ENCODE measurements around the gene CATSPERZ.

Gene CATSPERZ, protein sequence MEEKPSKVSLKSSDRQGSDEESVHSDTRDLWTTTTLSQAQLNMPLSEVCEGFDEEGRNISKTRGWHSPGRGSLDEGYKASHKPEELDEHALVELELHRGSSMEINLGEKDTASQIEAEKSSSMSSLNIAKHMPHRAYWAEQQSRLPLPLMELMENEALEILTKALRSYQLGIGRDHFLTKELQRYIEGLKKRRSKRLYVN

DNA sequence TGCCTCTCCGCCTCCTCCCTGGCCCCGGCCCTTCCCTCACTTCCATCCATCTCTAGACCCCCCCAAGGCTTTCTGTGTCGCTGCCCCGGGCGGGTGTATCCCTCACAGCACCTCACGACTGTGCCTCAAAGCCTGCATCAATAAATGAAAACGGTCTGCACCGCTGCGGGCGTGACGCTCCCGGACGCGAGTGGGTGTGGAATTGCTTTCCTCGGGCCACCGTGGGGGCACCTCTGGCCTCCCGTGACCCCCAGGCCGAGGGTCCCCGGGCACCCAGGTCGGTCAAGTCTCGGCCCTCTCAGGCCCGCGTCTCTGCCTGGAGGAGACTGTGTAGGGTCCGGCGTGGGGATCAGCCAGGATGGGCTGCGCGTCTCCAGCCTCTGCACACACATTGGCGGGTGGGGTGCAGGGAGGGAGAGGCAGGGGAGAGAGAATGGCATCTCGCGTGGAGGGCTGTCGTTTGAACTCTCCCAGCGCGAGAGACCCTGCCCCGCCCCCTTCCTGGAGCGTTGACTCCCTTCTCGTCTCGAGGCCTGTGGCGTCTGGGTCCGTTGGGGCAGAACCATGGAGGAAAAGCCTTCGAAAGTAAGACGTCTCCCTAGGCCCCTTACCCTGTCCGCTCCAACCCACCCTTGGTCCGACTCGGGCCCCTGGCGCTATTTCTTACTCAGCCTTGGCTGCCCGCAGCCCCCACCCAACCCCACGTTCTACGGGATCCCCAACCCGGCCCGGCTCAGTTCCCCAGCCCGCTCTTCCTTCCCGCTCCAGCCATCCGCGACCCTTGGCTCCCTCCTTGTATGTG, at the start of gene CATSPERZ:
TSS of gene CATSPERZ (plus strand) at position 512 of the 802 bp plus-strand sequence. CDS start at position 565, 53 bp downstream.
- H3K9me3 Mint-ChIP-seq = no peaks in the 10 kb centered on the region

GRCh38 chr11:64250415-64251015, 49.6 kb upstream of the CATSPERZ start:
- Mint-ChIP-seq H3K36me3 (no peaks in the 10 kb centered on the region), H3K27ac (no peak overlapping the region), H3K4me1 (peaks cover 17% of the 10 kb centered on the region), H3K4me3 (peak overlapping the region; percentile 82), H3K9me3 (no peaks in the 10 kb centered on the region), H3K27me3 (no peaks in the 10 kb centered on the region)
- ATAC-seq (ENCODE audit: low read depth) = no peak
- no peak for DNase-seq (ENCODE audit: low spot score in 2 of 2)

More for the DNA sequence above, at the start of gene CATSPERZ:
- no peak for ATAC-seq (ENCODE audit: low read depth)
- Mint-ChIP-seq H3K27ac (peak within 1 kb of the TSS; percentile 87), H3K27me3 (peaks cover 25% of the 10 kb centered on the region), H3K4me1 (peaks cover 24% of the 10 kb centered on the region), H3K36me3 (no peaks in the 10 kb centered on the region), H3K4me3 (peak within 1 kb of the TSS; percentile 75)
- no peak for DNase-seq (ENCODE audit: low spot score in 2 of 2)

DNA sequence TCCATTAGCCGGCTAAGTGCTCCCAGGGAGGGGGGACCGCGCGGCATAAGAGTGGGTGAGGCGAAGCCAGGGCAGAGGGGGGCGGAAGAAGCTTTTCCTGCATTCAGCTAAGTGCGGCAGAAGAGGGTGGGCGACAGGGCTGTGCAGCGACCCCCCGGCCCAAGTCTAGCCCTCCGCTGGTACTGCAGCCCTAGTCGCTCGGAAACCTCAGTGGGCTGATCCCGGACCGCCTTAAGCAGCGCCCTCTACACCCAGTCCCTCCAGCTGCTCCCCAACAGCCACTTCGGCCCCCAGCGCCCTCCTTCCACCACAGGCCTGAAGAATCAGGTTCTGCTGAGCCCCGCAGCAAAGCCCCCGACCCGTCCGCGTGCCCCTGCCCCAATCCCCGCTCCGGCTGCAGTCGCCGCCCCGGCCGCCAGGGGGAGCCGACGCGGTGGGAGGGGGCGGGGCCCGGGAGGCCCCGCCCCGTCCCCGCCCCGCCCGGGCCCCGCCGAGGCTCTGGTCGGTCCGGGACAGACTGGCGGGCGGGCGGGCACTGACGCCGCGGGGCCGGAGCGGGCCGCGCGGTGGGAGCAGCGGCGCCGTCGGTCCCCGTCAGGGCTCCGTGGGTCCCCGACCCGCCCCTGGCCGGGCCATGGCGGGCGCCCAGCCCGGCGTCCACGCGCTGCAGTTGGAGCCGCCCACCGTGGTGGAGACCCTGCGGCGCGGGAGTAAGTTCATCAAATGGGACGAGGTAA, 49.0 kb upstream of the CATSPERZ start, which contains the start of gene PLCB3:
TSS of gene PLCB3 (plus strand) at position 515 of the 737 bp plus-strand sequence. CDS start at position 635, 120 bp downstream.
- peaks cover 12% of the 10 kb centered on the region for H3K4me1 Mint-ChIP-seq
- H3K9me3 Mint-ChIP-seq = no peaks in the 10 kb centered on the region
- peak within 1 kb of the TSS; percentile 78 for H3K27ac Mint-ChIP-seq
- DNase-seq (ENCODE audit: low spot score in 2 of 2) = peak; percentile 65 to 74
- H3K27me3 Mint-ChIP-seq = no peaks in the 10 kb centered on the region
- peak within 1 kb of the TSS; percentile 89 for H3K4me3 Mint-ChIP-seq
- peak; percentile 57 for ATAC-seq (ENCODE audit: low read depth)
- no peaks in the 10 kb centered on the region for H3K36me3 Mint-ChIP-seq

- Mint-ChIP-seq H3K36me3 (no peaks in the 10 kb centered on the region), H3K27me3 (no peaks in the 10 kb centered on the region), H3K27ac (no peak overlapping the region), H3K4me3 (peak overlapping the region; percentile 89), H3K9me3 (no peaks in the 10 kb centered on the region), H3K4me1 (peaks cover 12% of the 10 kb centered on the region)
- DNase-seq (ENCODE audit: low spot score in 2 of 2) = no peak
- ATAC-seq (ENCODE audit: low read depth) = no peak
Measured at GRCh38 chr11:64251753-64252002, 48.5 kb upstream of the CATSPERZ start.

- Mint-ChIP-seq H3K4me3 (peak overlapping the region; percentile 89), H3K27ac (peak overlapping the region; percentile 78), H3K9me3 (no peaks in the 10 kb centered on the region), H3K27me3 (no peaks in the 10 kb centered on the region), H3K4me1 (peaks cover 12% of the 10 kb centered on the region), H3K36me3 (no peaks in the 10 kb centered on the region)
- DNase-seq (ENCODE audit: low spot score in 2 of 2) (no peak), ATAC-seq (ENCODE audit: low read depth) (no peak)
Measured at GRCh38 chr11:64252003-64252872, 47.9 kb upstream of the CATSPERZ start.

GRCh38 chr11:64253043-64253442, 47.1 kb upstream of the CATSPERZ start:
- Mint-ChIP-seq H3K4me3 (no peak overlapping the region), H3K27me3 (no peaks in the 10 kb centered on the region), H3K9me3 (no peaks in the 10 kb centered on the region), H3K36me3 (peaks cover 3% of the 10 kb centered on the region), H3K4me1 (peaks cover 10% of the 10 kb centered on the region), H3K27ac (no peak overlapping the region)
- DNase-seq (ENCODE audit: low spot score in 2 of 2) (no peak), ATAC-seq (ENCODE audit: low read depth) (no peak)

DNA sequence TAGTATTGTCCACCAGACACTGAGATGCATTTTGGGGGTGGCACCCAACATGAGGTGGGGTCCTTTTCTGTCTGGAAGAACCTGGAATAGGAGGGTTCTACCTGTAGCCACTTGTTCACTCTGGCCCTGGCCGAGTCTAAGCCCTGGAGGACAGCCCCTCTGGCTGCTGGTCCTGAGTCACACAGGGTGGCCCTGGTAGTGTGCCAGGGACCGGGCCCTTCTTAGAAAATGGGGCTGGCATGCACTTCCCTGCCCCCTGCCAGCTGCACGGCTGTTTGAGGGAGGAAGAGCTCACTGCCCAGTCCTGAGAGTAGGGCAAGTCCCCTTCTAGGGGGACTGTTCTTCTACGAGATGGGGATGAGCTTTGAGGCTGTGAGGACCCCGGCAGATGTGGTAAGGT, 46.7 kb upstream of the CATSPERZ start:
- Mint-ChIP-seq H3K4me1 (peaks cover 10% of the 10 kb centered on the region), H3K27me3 (no peaks in the 10 kb centered on the region), H3K4me3 (no peak overlapping the region), H3K36me3 (peaks cover 3% of the 10 kb centered on the region), H3K9me3 (no peaks in the 10 kb centered on the region), H3K27ac (no peak overlapping the region)
- DNase-seq (ENCODE audit: low spot score in 2 of 2) (no peak), ATAC-seq (ENCODE audit: low read depth) (no peak)

- peaks cover 4% of the 10 kb centered on the region for H3K36me3 Mint-ChIP-seq
- no peak for ATAC-seq (ENCODE audit: low read depth)
Measured at GRCh38 chr11:64254326-64254725, 45.8 kb upstream of the CATSPERZ start.

DNA sequence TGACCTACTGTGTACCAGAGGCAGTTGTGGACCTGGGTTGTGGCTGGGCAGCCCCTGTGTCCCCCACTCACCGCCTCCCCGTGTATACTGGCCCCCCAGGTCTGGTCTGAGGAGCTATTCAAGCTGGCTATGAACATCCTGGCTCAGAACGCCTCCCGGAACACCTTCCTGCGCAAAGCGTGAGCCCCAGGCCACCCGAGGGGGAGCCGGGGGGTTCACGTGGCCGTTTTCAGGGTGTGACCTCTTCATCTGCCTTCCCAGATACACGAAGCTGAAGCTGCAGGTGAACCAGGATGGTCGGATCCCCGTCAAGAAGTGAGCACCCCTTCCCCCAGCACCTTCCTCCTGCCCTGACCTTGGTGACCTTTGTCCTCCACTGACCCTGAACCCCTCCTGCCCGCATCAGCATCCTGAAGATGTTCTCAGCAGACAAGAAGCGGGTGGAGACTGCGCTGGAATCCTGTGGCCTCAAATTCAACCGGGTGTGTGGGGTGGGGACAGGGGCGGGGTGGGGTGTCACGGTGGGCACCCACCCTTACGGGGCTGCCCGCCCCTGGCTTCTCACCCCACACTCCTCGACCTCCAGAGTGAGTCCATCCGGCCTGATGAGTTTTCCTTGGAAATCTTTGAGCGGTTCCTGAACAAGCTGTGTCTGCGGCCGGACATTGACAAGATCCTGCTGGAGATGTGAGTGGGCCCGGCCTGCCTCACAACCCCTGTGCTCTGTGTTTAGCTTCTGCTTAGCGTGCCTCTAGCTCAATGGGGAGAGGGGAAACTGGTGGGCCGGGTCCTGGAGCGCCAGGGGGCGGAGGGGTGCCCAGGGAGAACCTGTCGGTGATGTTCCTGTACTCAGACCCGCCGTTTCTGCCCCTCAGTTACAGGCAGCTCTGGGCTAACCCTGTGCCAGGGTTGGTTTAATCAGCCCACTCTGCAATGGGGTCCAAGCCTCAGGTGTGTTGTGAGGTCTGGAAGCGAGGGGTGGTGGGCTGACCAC, 44.7 kb upstream of the CATSPERZ start:
- no peaks in the 10 kb centered on the region for H3K27me3 Mint-ChIP-seq
- H3K4me3 Mint-ChIP-seq = no peak overlapping the region
- ATAC-seq (ENCODE audit: low read depth) (no peak), DNase-seq (ENCODE audit: low spot score in 2 of 2) (no peak)
- peaks cover 18% of the 10 kb centered on the region for H3K4me1 Mint-ChIP-seq
- no peaks in the 10 kb centered on the region for H3K9me3 Mint-ChIP-seq
- H3K27ac Mint-ChIP-seq = no peak overlapping the region
- H3K36me3 Mint-ChIP-seq = peaks cover 15% of the 10 kb centered on the region

More at GRCh38 chr11:64254326-64254725, 45.8 kb upstream of the CATSPERZ start:
- no peak for DNase-seq (ENCODE audit: low spot score in 2 of 2)
- Mint-ChIP-seq H3K27me3 (no peaks in the 10 kb centered on the region), H3K4me3 (no peak overlapping the region), H3K27ac (no peak overlapping the region), H3K9me3 (no peaks in the 10 kb centered on the region), H3K4me1 (peaks cover 10% of the 10 kb centered on the region)

- peaks cover 15% of the 10 kb centered on the region for H3K36me3 Mint-ChIP-seq
- peaks cover 16% of the 10 kb centered on the region for H3K4me1 Mint-ChIP-seq
- DNase-seq (ENCODE audit: low spot score in 2 of 2) = no peak
- no peaks in the 10 kb centered on the region for H3K9me3 Mint-ChIP-seq
- H3K4me3 Mint-ChIP-seq = no peak overlapping the region
- no peak overlapping the region for H3K27ac Mint-ChIP-seq
- H3K27me3 Mint-ChIP-seq = no peaks in the 10 kb centered on the region
- no peak for ATAC-seq (ENCODE audit: low read depth)
Measured at GRCh38 chr11:64256300-64256699, 43.9 kb upstream of the CATSPERZ start.

- no peaks in the 10 kb centered on the region for H3K9me3 Mint-ChIP-seq
- peaks cover 19% of the 10 kb centered on the region for H3K36me3 Mint-ChIP-seq
- DNase-seq (ENCODE audit: low spot score in 2 of 2) (no peak), ATAC-seq (ENCODE audit: low read depth) (no peak)
- H3K4me3 Mint-ChIP-seq = no peak overlapping the region
- peaks cover 9% of the 10 kb centered on the region for H3K4me1 Mint-ChIP-seq
- H3K27ac Mint-ChIP-seq = no peak overlapping the region
- no peaks in the 10 kb centered on the region for H3K27me3 Mint-ChIP-seq
Measured at GRCh38 chr11:64258356-64258755, 41.8 kb upstream of the CATSPERZ start.

GRCh38 chr11:64258946-64259532, 41.1 kb upstream of the CATSPERZ start:
- ATAC-seq (ENCODE audit: low read depth) (no peak), DNase-seq (ENCODE audit: low spot score in 2 of 2) (no peak)
- Mint-ChIP-seq H3K27me3 (no peaks in the 10 kb centered on the region), H3K4me3 (no peak overlapping the region), H3K27ac (no peak overlapping the region), H3K4me1 (peaks cover 9% of the 10 kb centered on the region), H3K9me3 (no peaks in the 10 kb centered on the region), H3K36me3 (peaks cover 19% of the 10 kb centered on the region)

Measured in memory B cell (primary cell).